Stimulated activated CD4-positive, alpha-beta T cell treated with anti-CD3 and anti-CD28 coated beads, Interleukin-12 subunit alpha, Interleukin-12 subunit beta, amount 100 ng/mL, for 24 hours (primary cell): ENCODE data around the gene ATP2A1.
A peak's percentile ranks its signal among the peaks of the same experiment; 100 is the strongest.
"Not testable (repeated sequence)": the region's sequence is repeated elsewhere in the genome, so short reads cannot be mapped to it uniquely, and the experiment has no call there.

Experiments
- DNase-seq, 2 experiments: peaks; one replicate each; pipeline ENCODE4 v3.0.0-alpha.2; 2020; ENCODE audit warnings: low read depth in 2 of 2

ATP2A1 gene

GRCh38 chr16:28859326-28859725 lies 19.0 kb upstream of the ATP2A1 start:
- DNase-seq, result no peak

- no peak for DNase-seq
These were observed 14.1 kb upstream of the ATP2A1 start for GRCh38 chr16:28863929-28864793.

GRCh38 chr16:28865001-28865688 lies 13.1 kb upstream of the ATP2A1 start:
- DNase-seq, result no peak

GRCh38 chr16:28865722-28866453 lies 12.4 kb upstream of the ATP2A1 start:
- DNase-seq, result no peak

- DNase-seq, result no peak
These were observed 11.9 kb upstream of the ATP2A1 start for GRCh38 chr16:28866454-28866804.

GRCh38 chr16:28867241-28867640 lies 11.0 kb upstream of the ATP2A1 start:
- no peak for DNase-seq

- DNase-seq, result not testable (repeated sequence)
These were observed 10.6 kb upstream of the ATP2A1 start for GRCh38 chr16:28867646-28868045.

- no peak for DNase-seq
These were observed 9.1 kb upstream of the ATP2A1 start for GRCh38 chr16:28869201-28869600.

GRCh38 chr16:28872952-28873351 lies 5.3 kb upstream of the ATP2A1 start:
- no peak for DNase-seq

- DNase-seq, result peak; percentile 22 to 48
These were observed 4.6 kb upstream of the ATP2A1 start for GRCh38 chr16:28873543-28874201.

GRCh38 chr16:28874406-28874805 lies 3.9 kb upstream of the ATP2A1 start:
- no peak for DNase-seq

- no peak for DNase-seq
These were observed 2.9 kb upstream of the ATP2A1 start for GRCh38 chr16:28875134-28876018.

- no peak for DNase-seq
These were observed 2.1 kb upstream of the ATP2A1 start for GRCh38 chr16:28876019-28876659.

- DNase-seq, result no peak
These were observed 1.2 kb upstream of the ATP2A1 start for GRCh38 chr16:28876973-28877654.

GRCh38 chr16:28877655-28878000 lies 660 bp upstream of the ATP2A1 start:
- no peak for DNase-seq

- peak in 1 of 2 experiments; percentile 23 for DNase-seq
These were observed 1.1 kb downstream of the ATP2A1 start for GRCh38 chr16:28879261-28879840.

GRCh38 chr16:28879841-28880588 lies 1.7 kb downstream of the ATP2A1 start:
- peak; percentile 87 to 91 for DNase-seq

- no peak for DNase-seq
These were observed 2.3 kb downstream of the ATP2A1 start for GRCh38 chr16:28880589-28880915.

- DNase-seq, result no peak
These were observed 2.7 kb downstream of the ATP2A1 start for GRCh38 chr16:28880955-28881354.
